BJ (cell line): Measurements from ENCODE around the gene SFXN5. TPM values are rescaled to one million over a fixed set of nuclear protein-coding genes. Genes with fewer than 3 reads are reported as not detected.

Experiments used
- CTCF ChIA-PET: fragments of 350-600 bp; formaldehyde crosslinking; extraction: SDS; loops from one replicate; lab custom pipeline; 2021; ENCODE audit warnings: antibody characterized with exemption, inconsistent platforms; lab: Yijun Ruan, JAX
- POLR2A ChIA-PET: fragments of 300-600 bp; sonication (Branson Sonifier 250); formaldehyde crosslinking; extraction: SDS; loops from one replicate; lab custom pipeline; 2021; ENCODE audit warnings: antibody characterized with exemption; lab: Charles Lee
- DNase-seq: peaks from one replicate; pipeline ENCODE4 v3.0.0-alpha.2; 2011; ENCODE audit warnings: low read depth
- H3K27me3 ChIP-seq: 2 replicates; pipeline ENCODE4 v1.6.0; 2011; ENCODE audit warnings: low read length; ENCODE audit not compliant: control insufficient read depth, insufficient read depth
- H3K36me3 ChIP-seq: 2 replicates; pipeline ENCODE4 v1.5.1; 2011; ENCODE audit warnings: low read length; ENCODE audit not compliant: control insufficient read depth, insufficient read depth
- H3K4me3 ChIP-seq: 2 replicates; pipeline ENCODE4 v1.5.1; 2011; ENCODE audit warnings: low read depth, mild to moderate bottlenecking, control low read depth, low read length
- CTCF ChIP-seq: IDR thresholded peaks from 2 replicates; pipeline ENCODE4 v1.5.1; 2011; ENCODE audit warnings: low read depth, mild to moderate bottlenecking, control low read depth, inconsistent platforms, low read length, moderate library complexity; ENCODE audit not compliant: insufficient read depth
- polyA plus RNA-seq: library from polyadenylated mRNA; depleted of rRNA; stranded (reverse); fragments of >200 nt; gene quantifications from 2 replicates; pipeline ENCODE4 v1.2.3, GENCODE V29; 2011; rRNA removed

SFXN5 gene
- polyA plus RNA-seq, 1 experiment, result 11.5 TPM

- H3K36me3 ChIP-seq, result no peaks in the 10 kb centered on the region
- ChIA-PET POLR2A (interaction anchor here (0.7 kb wide), 1 partner anchor 37 kb away, joined by 3 read pairs; no protein-coding TSS in a partner anchor), CTCF (interaction anchor here (0.7 to 8.6 kb wide), 12 partner anchors 8 to 317 kb away, joined by 3 to 144 read pairs (median 12); partner anchors contain the start of gene SPR)
- DNase-seq, result no peak
- peaks cover 12% of the 10 kb centered on the region for H3K27me3 ChIP-seq
- no peak for TF ChIP-seq CTCF
- no peak overlapping the region for H3K4me3 ChIP-seq
Measured at GRCh38 chr2:72895154-72895553, 176.4 kb downstream of the SFXN5 start.

GRCh38 chr2:72894514-72894913 lies 177.0 kb downstream of the SFXN5 start:
- ChIA-PET CTCF (interaction anchor here (1.0 to 8.6 kb wide), 21 partner anchors 7 to 322 kb away, joined by 3 to 144 read pairs (median 7); partner anchors contain the start of gene SPR), POLR2A (interaction anchor here (0.7 kb wide), 1 partner anchor 37 kb away, joined by 3 read pairs; no protein-coding TSS in a partner anchor)
- DNase-seq, result no peak
- H3K27me3 ChIP-seq, result peaks cover 12% of the 10 kb centered on the region
- H3K36me3 ChIP-seq, result no peaks in the 10 kb centered on the region
- H3K4me3 ChIP-seq, result no peak overlapping the region
- TF ChIP-seq CTCF, result no peak

GRCh38 chr2:72893594-72894319 lies 177.8 kb downstream of the SFXN5 start:
- POLR2A ChIA-PET, result no interaction called here
- TF ChIP-seq CTCF, result peak; percentile 85
- CTCF ChIA-PET, result interaction anchor here (0.6 to 8.6 kb wide), 46 partner anchors 9 to 323 kb away, joined by 3 to 144 read pairs (median 5); partner anchors contain the start of genes EMX1 and SMYD5
- DNase-seq, result no peak
- Histone ChIP-seq H3K4me3 (no peak overlapping the region), H3K36me3 (no peaks in the 10 kb centered on the region), H3K27me3 (peaks cover 12% of the 10 kb centered on the region)

- TF ChIP-seq CTCF, result peak; percentile 92
- POLR2A ChIA-PET, result no interaction called here
- Histone ChIP-seq H3K36me3 (no peaks in the 10 kb centered on the region), H3K4me3 (no peak overlapping the region), H3K27me3 (peaks cover 5% of the 10 kb centered on the region)
- CTCF ChIA-PET, result interaction anchor here (0.6 to 8.6 kb wide), 54 partner anchors 9 to 1277 kb away, joined by 3 to 144 read pairs (median 5); partner anchors contain the start of genes EMX1, SFXN5 and SMYD5
- no peak for DNase-seq
Measured at GRCh38 chr2:72892506-72893173, 178.9 kb downstream of the SFXN5 start.

Other genes with a start within 250 kb of the SFXN5 start
- 15.5 and 19.5 TPM in 2 replicates for gene EXOC6B, start 245.7 kb downstream of the SFXN5 start, polyA plus RNA-seq
- 14.9 and 22.9 TPM in 2 replicates for gene SPR, start 184.3 kb downstream of the SFXN5 start, polyA plus RNA-seq
- not detected in 2 replicates for gene EMX1, start 154.2 kb downstream of the SFXN5 start, polyA plus RNA-seq
- 42.5 and 52.0 TPM in 2 replicates for gene RAB11FIP5, start 41.2 kb upstream of the SFXN5 start, polyA plus RNA-seq
- not detected in 2 replicates for gene NOTO, start 130.9 kb upstream of the SFXN5 start, polyA plus RNA-seq
- gene SMYD5, start 142.5 kb upstream of the SFXN5 start, polyA plus RNA-seq, result 12.2 and 19.5 TPM in 2 replicates
- 19.4 and 19.7 TPM in 2 replicates for gene PRADC1, start 161.5 kb upstream of the SFXN5 start, polyA plus RNA-seq
- gene CCT7, start 162.6 kb upstream of the SFXN5 start, polyA plus RNA-seq, result 254 and 285 TPM in 2 replicates
- 1.9 and 2.4 TPM in 2 replicates for gene FBXO41, start 212.8 kb upstream of the SFXN5 start, polyA plus RNA-seq
- gene EGR4, start 221.8 kb upstream of the SFXN5 start, polyA plus RNA-seq, result not detected in 2 replicates